ENCODE measurements around the gene LSM12.

LSM12 gene

GRCh38 chr17:44006598-44007345 lies 59.7 kb downstream of the LSM12 start (continued):
- no peak for TF ChIP-seq ZNF521 (tag by site-specific recombination; IDR thresholded peaks at IDR 0.05)
- peak; percentile 95 for TF ChIP-seq SP2 (tag by site-specific recombination; IDR thresholded peaks at IDR 0.05)
- TF ChIP-seq MYNN (tag by site-specific recombination; IDR thresholded peaks at IDR 0.05; ENCODE audit: borderline replicate concordance) = no peak
- TF ChIP-seq ZEB2 (tag by site-specific recombination; IDR thresholded peaks at IDR 0.05) = no peak
- no peak; the same call in 1 of the 2 replicates for TF ChIP-seq ZBTB21 (tag by site-specific recombination; IDR thresholded peaks at IDR 0.05)
- no peak for TF ChIP-seq ZBTB44 (tag by site-specific recombination; IDR thresholded peaks at IDR 0.05)
- peak; percentile 77 for TF ChIP-seq GLIS1 (tag by site-specific recombination; IDR thresholded peaks at IDR 0.05)
- no peak for TF ChIP-seq ZNF830 (tag by site-specific recombination; IDR thresholded peaks at IDR 0.05; ENCODE audit: low read depth)
- TF ChIP-seq ZNF792 (tag by site-specific recombination; IDR thresholded peaks at IDR 0.05) = no peak
- TF ChIP-seq ZNF202 (tag by site-specific recombination; IDR thresholded peaks at IDR 0.05; ENCODE audit: borderline replicate concordance) = no peak
- TF ChIP-seq SP3 (tag by site-specific recombination; IDR thresholded peaks at IDR 0.05) = peak; percentile 98
- TF ChIP-seq ZNF214 (tag by site-specific recombination; IDR thresholded peaks at IDR 0.05; ENCODE audit: borderline replicate concordance) = no peak
- no peak for TF ChIP-seq ZNF18 (tag by site-specific recombination; IDR thresholded peaks at IDR 0.05)
- TF ChIP-seq YY1 (tag by site-specific recombination; IDR thresholded peaks at IDR 0.05) = peak; percentile 58; the same call in 1 of the 2 replicates
- TF ChIP-seq ZNF37A (tag by site-specific recombination; IDR thresholded peaks at IDR 0.05) = no peak
- TF ChIP-seq KLF9 (tag by site-specific recombination; IDR thresholded peaks at IDR 0.05; ENCODE audit: low read depth) = peak; percentile 98
- no peak for TF ChIP-seq ZNF585B (tag by site-specific recombination; IDR thresholded peaks at IDR 0.05)
- TF ChIP-seq ZNF114 (tag by site-specific recombination; IDR thresholded peaks at IDR 0.05) = no peak
- no peak for TF ChIP-seq ZNF302 (tag by site-specific recombination; IDR thresholded peaks at IDR 0.05; ENCODE audit: low read depth)
- TF ChIP-seq ZNF280D (tag by site-specific recombination; IDR thresholded peaks at IDR 0.05) = no peak
- no peak for TF ChIP-seq SALL2 (tag by site-specific recombination; IDR thresholded peaks at IDR 0.05; ENCODE audit: borderline replicate concordance)
- peak; percentile 28; the same call in 1 of the 2 replicates for TF ChIP-seq PRDM4 (tag by site-specific recombination; IDR thresholded peaks at IDR 0.05)
- no peak for TF ChIP-seq HOXD13 (CRISPR knock-in tag; IDR thresholded peaks at IDR 0.05; ENCODE audit: borderline replicate concordance)
- TF ChIP-seq REPIN1 (tag by site-specific recombination; IDR thresholded peaks at IDR 0.05; ENCODE audit: low read depth) = no peak
- peak; percentile 94 for TF ChIP-seq GFI1B (tag by site-specific recombination; IDR thresholded peaks at IDR 0.05)
- peak; percentile 98 for TF ChIP-seq OSR2 (tag by site-specific recombination; IDR thresholded peaks at IDR 0.05)
- TF ChIP-seq, protein P1, sequence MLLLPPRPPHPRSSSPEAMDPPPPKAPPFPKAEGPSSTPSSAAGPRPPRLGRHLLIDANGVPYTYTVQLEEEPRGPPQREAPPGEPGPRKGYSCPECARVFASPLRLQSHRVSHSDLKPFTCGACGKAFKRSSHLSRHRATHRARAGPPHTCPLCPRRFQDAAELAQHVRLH (tag by site-specific recombination; IDR thresholded peaks at IDR 0.05) = no peak
- TF ChIP-seq ZNF707 (tag by site-specific recombination; IDR thresholded peaks at IDR 0.05) = no peak
- TF ChIP-seq ZXDB (tag by site-specific recombination; IDR thresholded peaks at IDR 0.05) = no peak
- TF ChIP-seq, protein P2, sequence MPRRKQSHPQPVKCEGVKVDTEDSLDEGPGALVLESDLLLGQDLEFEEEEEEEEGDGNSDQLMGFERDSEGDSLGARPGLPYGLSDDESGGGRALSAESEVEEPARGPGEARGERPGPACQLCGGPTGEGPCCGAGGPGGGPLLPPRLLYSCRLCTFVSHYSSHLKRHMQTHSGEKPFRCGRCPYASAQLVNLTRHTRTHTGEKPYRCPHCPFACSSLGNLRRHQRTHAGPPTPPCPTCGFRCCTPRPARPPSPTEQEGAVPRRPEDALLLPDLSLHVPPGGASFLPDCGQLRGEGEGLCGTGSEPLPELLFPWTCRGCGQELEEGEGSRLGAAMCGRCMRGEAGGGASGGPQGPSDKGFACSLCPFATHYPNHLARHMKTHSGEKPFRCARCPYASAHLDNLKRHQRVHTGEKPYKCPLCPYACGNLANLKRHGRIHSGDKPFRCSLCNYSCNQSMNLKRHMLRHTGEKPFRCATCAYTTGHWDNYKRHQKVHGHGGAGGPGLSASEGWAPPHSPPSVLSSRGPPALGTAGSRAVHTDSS (tag by site-specific recombination; IDR thresholded peaks at IDR 0.05) = no peak

Measured in HEK293 (cell line).